Superior temporal gyrus (tissue), 1 donor: ENCODE measurements around the gene NRP2.

Experiments
- DNase-seq: peaks from one replicate; pipeline ENCODE4 v3.0.0-alpha.2; 2016; ENCODE audit errors: extremely low spot score

The NRP2 gene

GRCh38 chr2:205686783-205687640 lies 4.7 kb downstream of the NRP2 start:
- DNase-seq: no peak

GRCh38 chr2:205687641-205687956 lies 5.3 kb downstream of the NRP2 start:
- no peak for DNase-seq

- DNase-seq: no peak
Measured at GRCh38 chr2:205688417-205689200, 6.3 kb downstream of the NRP2 start.

- DNase-seq: no peak
Measured at GRCh38 chr2:205689820-205690219, 7.5 kb downstream of the NRP2 start.

GRCh38 chr2:205692104-205692503 lies 9.8 kb downstream of the NRP2 start:
- DNase-seq: no peak

GRCh38 chr2:205694256-205694655 lies 12.0 kb downstream of the NRP2 start:
- DNase-seq: no peak

- no peak for DNase-seq
Measured at GRCh38 chr2:205695460-205695991, 13.2 kb downstream of the NRP2 start.

GRCh38 chr2:205696331-205696926 lies 14.1 kb downstream of the NRP2 start:
- DNase-seq: peak; percentile 75

GRCh38 chr2:205696927-205697441 lies 14.7 kb downstream of the NRP2 start:
- DNase-seq: no peak

- DNase-seq: no peak
Measured at GRCh38 chr2:205698286-205699268, 16.3 kb downstream of the NRP2 start.

GRCh38 chr2:205699515-205700289 lies 17.4 kb downstream of the NRP2 start:
- DNase-seq: no peak

GRCh38 chr2:205700331-205701132 lies 18.2 kb downstream of the NRP2 start:
- DNase-seq: no peak

- DNase-seq: no peak
Measured at GRCh38 chr2:205701509-205701908, 19.2 kb downstream of the NRP2 start.

- DNase-seq: no peak
Measured at GRCh38 chr2:205702576-205702975, 20.3 kb downstream of the NRP2 start.

GRCh38 chr2:205703471-205704126 lies 21.3 kb downstream of the NRP2 start:
- no peak for DNase-seq

- DNase-seq: no peak
Measured at GRCh38 chr2:205704127-205704741, 21.9 kb downstream of the NRP2 start.

GRCh38 chr2:205705511-205706349 lies 23.4 kb downstream of the NRP2 start:
- DNase-seq: no peak
